ENCODE results near the gene TSPYL1.
A peak's percentile ranks its signal among the peaks of the same experiment; 100 is the strongest.

The TSPYL1 gene

GRCh38 chr6:116254297-116255056 lies 25.3 kb downstream of the TSPYL1 start:
- peaks cover 2% of the 10 kb centered on the region for H3K36me3 ChIP-seq (ENCODE audit: insufficient read depth, low read length)
- H3K9me3 ChIP-seq (replicated peaks; ENCODE audit: low read length): no peaks in the 10 kb centered on the region
- peak overlapping the region; percentile 98 for H3K9ac ChIP-seq (ENCODE audit: low read depth, low read length)
- peak overlapping the region; percentile 90 for H3K4me3 ChIP-seq (ENCODE audit: low read length)
- no peaks in the 10 kb centered on the region for H3K27me3 ChIP-seq (ENCODE audit: control insufficient read depth, insufficient read depth, low read length)
- peaks cover 47% of the 10 kb centered on the region for H3K4me1 ChIP-seq (ENCODE audit: control insufficient read depth, insufficient read depth, low read length)
- H3K4me2 ChIP-seq (ENCODE audit: low read length): peak overlapping the region; percentile 93

- no peaks in the 10 kb centered on the region for H3K9me3 ChIP-seq (replicated peaks; ENCODE audit: low read length)
- peaks cover 50% of the 10 kb centered on the region for H3K4me1 ChIP-seq (ENCODE audit: control insufficient read depth, insufficient read depth, low read length)
- peak within 1 kb of the TSS; percentile 90 for H3K4me3 ChIP-seq (ENCODE audit: low read length)
- H3K27me3 ChIP-seq (ENCODE audit: control insufficient read depth, insufficient read depth, low read length): no peaks in the 10 kb centered on the region
- H3K9ac ChIP-seq (ENCODE audit: low read depth, low read length): peak within 1 kb of the TSS; percentile 98
- H3K4me2 ChIP-seq (ENCODE audit: low read length): peak within 1 kb of the TSS; percentile 93
- H3K36me3 ChIP-seq (ENCODE audit: insufficient read depth, low read length): peaks cover 2% of the 10 kb centered on the region
These were observed 26.0 kb downstream of the TSPYL1 start, which contains the start of gene TSPYL4 for GRCh38 chr6:116253505-116254296. Gene TSPYL4 (minus strand): TSS chr6:116254075. CDS start chr6:116254008, 67 bp downstream.

GRCh38 chr6:116253188-116253504 lies 26.6 kb downstream of the TSPYL1 start:
- H3K4me3 ChIP-seq (ENCODE audit: low read length): peak overlapping the region; percentile 90
- H3K4me1 ChIP-seq (ENCODE audit: control insufficient read depth, insufficient read depth, low read length): peaks cover 50% of the 10 kb centered on the region
- peak overlapping the region; percentile 93 for H3K4me2 ChIP-seq (ENCODE audit: low read length)
- H3K36me3 ChIP-seq (ENCODE audit: insufficient read depth, low read length): peaks cover 2% of the 10 kb centered on the region
- H3K27me3 ChIP-seq (ENCODE audit: control insufficient read depth, insufficient read depth, low read length): no peaks in the 10 kb centered on the region
- no peaks in the 10 kb centered on the region for H3K9me3 ChIP-seq (replicated peaks; ENCODE audit: low read length)
- peak overlapping the region; percentile 98 for H3K9ac ChIP-seq (ENCODE audit: low read depth, low read length)

- Histone ChIP-seq H3K36me3 (ENCODE audit: insufficient read depth, low read length) (peaks cover 2% of the 10 kb centered on the region), H3K4me3 (ENCODE audit: low read length) (peak overlapping the region; percentile 90), H3K4me2 (ENCODE audit: low read length) (peak overlapping the region; percentile 93), H3K4me1 (ENCODE audit: control insufficient read depth, insufficient read depth, low read length) (peaks cover 51% of the 10 kb centered on the region), H3K27me3 (ENCODE audit: control insufficient read depth, insufficient read depth, low read length) (no peaks in the 10 kb centered on the region), H3K9me3 (replicated peaks; ENCODE audit: low read length) (no peaks in the 10 kb centered on the region), H3K9ac (ENCODE audit: low read depth, low read length) (peak overlapping the region; percentile 77)
These were observed 28.0 kb downstream of the TSPYL1 start for GRCh38 chr6:116251568-116252384.

GRCh38 chr6:116248577-116248976 lies 31.2 kb downstream of the TSPYL1 start:
- H3K9me3 ChIP-seq (replicated peaks; ENCODE audit: low read length): no peaks in the 10 kb centered on the region
- H3K36me3 ChIP-seq (ENCODE audit: insufficient read depth, low read length): peaks cover 2% of the 10 kb centered on the region
- H3K27me3 ChIP-seq (ENCODE audit: control insufficient read depth, insufficient read depth, low read length): no peaks in the 10 kb centered on the region
- H3K4me2 ChIP-seq (ENCODE audit: low read length): no peak overlapping the region
- H3K9ac ChIP-seq (ENCODE audit: low read depth, low read length): no peak overlapping the region
- peaks cover 50% of the 10 kb centered on the region for H3K4me1 ChIP-seq (ENCODE audit: control insufficient read depth, insufficient read depth, low read length)
- no peak overlapping the region for H3K4me3 ChIP-seq (ENCODE audit: low read length)

GRCh38 chr6:116247285-116247684 lies 32.4 kb downstream of the TSPYL1 start:
- Histone ChIP-seq H3K36me3 (ENCODE audit: insufficient read depth, low read length) (peaks cover 2% of the 10 kb centered on the region), H3K27me3 (ENCODE audit: control insufficient read depth, insufficient read depth, low read length) (no peaks in the 10 kb centered on the region), H3K4me3 (ENCODE audit: low read length) (no peak overlapping the region), H3K4me2 (ENCODE audit: low read length) (no peak overlapping the region), H3K9me3 (replicated peaks; ENCODE audit: low read length) (no peaks in the 10 kb centered on the region), H3K9ac (ENCODE audit: low read depth, low read length) (no peak overlapping the region), H3K4me1 (ENCODE audit: control insufficient read depth, insufficient read depth, low read length) (peaks cover 40% of the 10 kb centered on the region)

GRCh38 chr6:116246089-116246488 lies 33.6 kb downstream of the TSPYL1 start:
- no peaks in the 10 kb centered on the region for H3K27me3 ChIP-seq (ENCODE audit: control insufficient read depth, insufficient read depth, low read length)
- no peak overlapping the region for H3K4me3 ChIP-seq (ENCODE audit: low read length)
- H3K36me3 ChIP-seq (ENCODE audit: insufficient read depth, low read length): peaks cover 2% of the 10 kb centered on the region
- no peaks in the 10 kb centered on the region for H3K9me3 ChIP-seq (replicated peaks; ENCODE audit: low read length)
- H3K9ac ChIP-seq (ENCODE audit: low read depth, low read length): peak overlapping the region; percentile 51
- H3K4me2 ChIP-seq (ENCODE audit: low read length): peak overlapping the region; percentile 42
- H3K4me1 ChIP-seq (ENCODE audit: control insufficient read depth, insufficient read depth, low read length): peaks cover 30% of the 10 kb centered on the region

GRCh38 chr6:116244284-116244683 lies 35.4 kb downstream of the TSPYL1 start:
- no peak overlapping the region for H3K4me2 ChIP-seq (ENCODE audit: low read length)
- no peaks in the 10 kb centered on the region for H3K27me3 ChIP-seq (ENCODE audit: control insufficient read depth, insufficient read depth, low read length)
- no peaks in the 10 kb centered on the region for H3K9me3 ChIP-seq (replicated peaks; ENCODE audit: low read length)
- H3K4me3 ChIP-seq (ENCODE audit: low read length): no peak overlapping the region
- no peak overlapping the region for H3K9ac ChIP-seq (ENCODE audit: low read depth, low read length)
- H3K36me3 ChIP-seq (ENCODE audit: insufficient read depth, low read length): no peaks in the 10 kb centered on the region
- peaks cover 13% of the 10 kb centered on the region for H3K4me1 ChIP-seq (ENCODE audit: control insufficient read depth, insufficient read depth, low read length)

GRCh38 chr6:116239856-116240255 lies 39.9 kb downstream of the TSPYL1 start:
- Histone ChIP-seq H3K4me3 (ENCODE audit: low read length) (no peak overlapping the region), H3K36me3 (ENCODE audit: insufficient read depth, low read length) (no peaks in the 10 kb centered on the region), H3K4me1 (ENCODE audit: control insufficient read depth, insufficient read depth, low read length) (no peaks in the 10 kb centered on the region), H3K27me3 (ENCODE audit: control insufficient read depth, insufficient read depth, low read length) (no peaks in the 10 kb centered on the region), H3K4me2 (ENCODE audit: low read length) (no peak overlapping the region), H3K9ac (ENCODE audit: low read depth, low read length) (no peak overlapping the region), H3K9me3 (replicated peaks; ENCODE audit: low read length) (no peaks in the 10 kb centered on the region)

GRCh38 chr6:116239256-116239655 lies 40.5 kb downstream of the TSPYL1 start:
- H3K9ac ChIP-seq (ENCODE audit: low read depth, low read length): no peak overlapping the region
- no peaks in the 10 kb centered on the region for H3K9me3 ChIP-seq (replicated peaks; ENCODE audit: low read length)
- H3K36me3 ChIP-seq (ENCODE audit: insufficient read depth, low read length): no peaks in the 10 kb centered on the region
- H3K27me3 ChIP-seq (ENCODE audit: control insufficient read depth, insufficient read depth, low read length): no peaks in the 10 kb centered on the region
- no peak overlapping the region for H3K4me2 ChIP-seq (ENCODE audit: low read length)
- H3K4me3 ChIP-seq (ENCODE audit: low read length): no peak overlapping the region
- no peaks in the 10 kb centered on the region for H3K4me1 ChIP-seq (ENCODE audit: control insufficient read depth, insufficient read depth, low read length)

- H3K4me2 ChIP-seq (ENCODE audit: low read length): no peak overlapping the region
- no peaks in the 10 kb centered on the region for H3K27me3 ChIP-seq (ENCODE audit: control insufficient read depth, insufficient read depth, low read length)
- no peaks in the 10 kb centered on the region for H3K9me3 ChIP-seq (replicated peaks; ENCODE audit: low read length)
- no peaks in the 10 kb centered on the region for H3K4me1 ChIP-seq (ENCODE audit: control insufficient read depth, insufficient read depth, low read length)
- H3K36me3 ChIP-seq (ENCODE audit: insufficient read depth, low read length): no peaks in the 10 kb centered on the region
- no peak overlapping the region for H3K9ac ChIP-seq (ENCODE audit: low read depth, low read length)
- no peak overlapping the region for H3K4me3 ChIP-seq (ENCODE audit: low read length)
These were observed 41.6 kb downstream of the TSPYL1 start for GRCh38 chr6:116238083-116238482.

All from skeletal muscle satellite cell (primary cell).